Hematopoietic multipotent progenitor cell treated with erythropoietin and hydrocortisone succinate and interleukin-3 and kit ligand, for 8 days (in vitro differentiated cells): Measurements from ENCODE around the gene ATF4.
"Not testable (repeated sequence)": the region's sequence is repeated elsewhere in the genome, so short reads cannot be mapped to it uniquely, and the experiment has no call there.

Source experiments
- DNase-seq: peaks from one replicate; pipeline ENCODE4 v3.0.0-alpha.2; 2015

The ATF4 gene

GRCh38 chr22:39490135-39490798 lies 30.1 kb upstream of the ATF4 start:
- DNase-seq, result peak; percentile 93

GRCh38 chr22:39490966-39491680 lies 29.2 kb upstream of the ATF4 start:
- DNase-seq, result no peak

- no peak for DNase-seq
Observed at GRCh38 chr22:39491696-39492095, 28.7 kb upstream of the ATF4 start.

DNA sequence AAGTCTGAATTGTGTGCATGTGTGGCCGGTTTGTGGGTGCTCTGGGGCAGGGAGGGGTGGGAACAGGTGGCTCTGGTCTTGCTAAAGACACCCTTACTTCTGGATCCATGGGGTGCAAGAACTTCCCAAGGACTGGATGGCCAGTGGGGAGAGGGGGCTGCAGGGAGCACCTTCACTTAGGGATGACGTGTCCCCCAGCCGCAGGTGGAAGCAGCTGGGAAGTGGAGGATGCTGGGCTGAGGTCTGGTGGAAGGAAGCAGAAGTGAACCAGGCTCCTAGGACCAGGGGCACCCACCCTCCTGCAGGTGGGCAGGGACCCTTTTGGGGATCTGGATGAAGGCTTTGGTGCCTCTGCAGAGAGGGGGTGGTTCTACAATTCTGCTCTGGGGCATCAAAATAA lies 28.2 kb upstream of the ATF4 start:
- DNase-seq, result no peak

DNA sequence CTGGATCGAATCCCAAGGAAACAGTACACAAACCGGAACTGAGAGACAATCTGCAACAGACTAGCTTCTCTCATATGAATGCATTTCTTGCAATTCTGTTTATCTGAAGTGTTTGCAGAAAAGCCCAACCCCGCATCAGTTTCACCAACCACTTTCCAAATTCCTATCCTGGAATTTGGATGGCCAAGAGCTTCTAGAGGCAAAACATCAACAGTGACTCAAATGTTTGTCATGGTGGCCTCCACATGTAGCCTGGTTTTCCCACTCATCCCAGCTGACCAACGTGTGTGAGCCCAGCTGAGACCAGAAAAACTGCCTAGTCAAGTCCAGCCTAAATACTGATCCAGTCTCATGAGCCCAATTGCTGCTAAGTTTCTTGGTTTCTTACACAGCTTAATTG lies 26.6 kb upstream of the ATF4 start:
- DNase-seq, result no peak

DNA sequence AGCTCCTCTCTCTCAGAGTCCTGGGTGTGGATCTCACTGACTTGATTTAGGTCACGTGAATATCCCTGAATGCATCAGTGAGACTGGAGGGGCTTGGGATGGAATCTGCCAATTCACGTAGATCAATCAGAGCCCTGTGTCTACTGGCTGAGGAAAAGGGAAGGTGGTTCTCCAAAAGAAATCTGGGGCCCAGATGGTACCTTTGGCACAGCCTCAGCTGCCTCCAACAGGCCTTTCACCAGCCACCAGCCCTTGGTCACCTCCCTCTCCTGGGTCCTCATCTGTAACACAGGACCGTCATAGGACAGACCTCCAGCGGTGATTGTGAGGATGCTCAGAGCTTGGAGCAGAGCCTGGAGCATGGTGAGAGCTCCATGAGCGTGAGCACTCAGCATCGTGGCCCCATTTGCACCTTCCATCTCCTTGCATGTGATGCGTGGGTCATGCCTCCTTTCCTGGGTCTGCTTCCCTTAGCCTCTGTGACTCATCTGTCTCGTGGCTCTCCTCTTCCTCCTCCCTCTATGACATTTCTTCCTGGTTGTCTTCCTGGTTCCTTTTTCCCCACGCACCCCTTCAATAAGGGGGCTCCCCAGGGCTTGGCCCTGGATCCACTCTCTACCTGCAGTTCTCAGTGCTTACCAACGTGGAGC lies 25.8 kb upstream of the ATF4 start:
- no peak for DNase-seq

DNA sequence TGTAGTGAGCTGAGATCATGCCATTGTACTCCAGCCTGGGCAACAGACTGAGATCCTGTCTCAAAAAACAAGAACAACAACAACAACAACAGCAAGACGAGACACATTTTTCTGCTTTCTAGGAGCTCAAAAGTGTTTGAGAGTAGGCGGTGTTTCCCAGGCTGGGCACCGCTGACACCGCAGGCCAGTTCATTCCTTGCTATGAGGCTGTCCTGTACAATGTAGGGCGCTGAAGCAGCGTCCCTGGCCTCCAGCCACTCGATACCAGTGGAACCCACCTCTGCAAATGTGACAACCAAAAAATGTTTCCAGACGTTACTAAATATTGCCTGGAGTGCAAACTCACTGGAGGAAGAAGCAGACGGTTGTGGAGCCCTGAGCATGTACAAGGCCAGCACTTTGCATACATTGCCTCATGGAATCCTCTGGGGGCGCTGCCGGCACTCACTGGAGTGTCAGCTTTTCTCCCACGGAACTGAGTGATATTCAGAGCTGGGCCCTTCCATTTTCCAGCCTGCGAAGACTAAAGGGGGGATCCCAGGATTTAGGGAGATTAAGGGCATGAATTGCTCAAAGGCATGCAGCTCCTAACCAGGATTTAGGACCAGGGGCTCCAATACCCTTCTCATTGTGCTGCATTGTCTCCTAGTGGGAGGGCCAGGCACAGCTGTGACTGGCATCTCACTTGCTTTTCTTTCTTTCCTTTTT lies 24.1 kb upstream of the ATF4 start:
- peak; percentile 85 for DNase-seq

DNA sequence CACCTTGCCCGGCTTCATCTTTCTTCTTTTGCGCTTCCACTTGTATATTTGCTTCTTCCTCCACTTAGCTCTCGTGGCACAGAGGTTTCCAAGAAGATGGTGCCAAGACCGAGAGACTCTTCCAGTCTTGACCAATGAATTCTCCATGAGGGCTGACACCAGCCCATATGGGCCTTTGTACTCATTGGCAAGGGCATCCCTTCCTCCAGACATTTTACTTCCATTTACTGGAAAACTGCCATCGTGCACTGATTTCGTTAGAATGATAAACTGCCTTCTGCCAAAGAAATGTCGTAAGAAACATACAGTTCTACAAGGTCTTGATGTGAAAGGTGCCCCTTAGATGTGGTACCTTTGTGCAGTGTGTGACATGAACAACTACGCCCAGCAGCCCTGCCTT lies 22.9 kb upstream of the ATF4 start:
- no peak for DNase-seq

DNA sequence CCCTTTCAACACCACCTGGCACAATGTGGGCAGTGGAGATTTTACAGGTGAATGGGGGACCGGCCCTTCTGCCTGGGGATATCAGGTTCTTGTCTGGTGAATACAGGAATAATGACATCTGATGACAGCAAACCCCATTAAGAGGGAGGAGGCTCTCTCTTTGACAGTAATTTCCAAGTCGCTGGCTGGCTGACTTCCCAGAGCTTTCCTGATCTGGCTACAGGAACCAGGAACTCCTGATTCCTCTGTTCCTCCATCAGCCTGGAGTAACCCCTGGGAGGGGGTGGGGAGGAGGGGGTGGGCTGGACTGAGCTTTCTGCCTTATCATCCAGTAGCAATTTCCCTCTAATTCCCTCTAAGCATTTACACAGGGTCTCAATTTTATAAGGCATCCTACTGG lies 22.0 kb upstream of the ATF4 start:
- DNase-seq, result no peak

- no peak for DNase-seq
Observed at GRCh38 chr22:39498802-39499201, 21.6 kb upstream of the ATF4 start.

DNA sequence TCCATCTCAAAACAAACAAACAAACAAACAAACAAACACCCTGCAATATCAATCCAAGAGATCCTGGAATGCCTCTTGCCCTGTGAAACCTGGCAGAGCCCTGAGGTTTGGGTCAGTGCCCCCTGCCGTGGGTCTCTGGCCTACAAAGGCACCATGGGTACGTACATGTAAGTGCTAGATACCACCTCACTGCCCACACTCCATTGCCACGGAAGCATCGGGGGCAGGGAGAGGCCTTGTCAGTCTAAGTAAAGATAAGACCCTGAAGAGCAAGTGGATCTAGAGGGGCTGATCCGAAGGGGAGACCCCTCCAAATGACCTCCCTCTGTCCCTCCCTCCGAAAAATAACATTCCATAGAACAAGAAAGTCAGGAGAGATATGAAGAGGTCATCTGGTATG lies 20.3 kb upstream of the ATF4 start:
- DNase-seq, result no peak

- DNase-seq, result no peak
Observed at GRCh38 chr22:39501644-39502108, 18.7 kb upstream of the ATF4 start.

GRCh38 chr22:39502109-39502788 lies 18.1 kb upstream of the ATF4 start, which contains the start of gene MIEF1:
TSS of gene MIEF1 (plus strand) at chr22:39502290. CDS start at chr22:39511295, 9,005 bp downstream.
- DNase-seq, result peak; percentile 97

DNA sequence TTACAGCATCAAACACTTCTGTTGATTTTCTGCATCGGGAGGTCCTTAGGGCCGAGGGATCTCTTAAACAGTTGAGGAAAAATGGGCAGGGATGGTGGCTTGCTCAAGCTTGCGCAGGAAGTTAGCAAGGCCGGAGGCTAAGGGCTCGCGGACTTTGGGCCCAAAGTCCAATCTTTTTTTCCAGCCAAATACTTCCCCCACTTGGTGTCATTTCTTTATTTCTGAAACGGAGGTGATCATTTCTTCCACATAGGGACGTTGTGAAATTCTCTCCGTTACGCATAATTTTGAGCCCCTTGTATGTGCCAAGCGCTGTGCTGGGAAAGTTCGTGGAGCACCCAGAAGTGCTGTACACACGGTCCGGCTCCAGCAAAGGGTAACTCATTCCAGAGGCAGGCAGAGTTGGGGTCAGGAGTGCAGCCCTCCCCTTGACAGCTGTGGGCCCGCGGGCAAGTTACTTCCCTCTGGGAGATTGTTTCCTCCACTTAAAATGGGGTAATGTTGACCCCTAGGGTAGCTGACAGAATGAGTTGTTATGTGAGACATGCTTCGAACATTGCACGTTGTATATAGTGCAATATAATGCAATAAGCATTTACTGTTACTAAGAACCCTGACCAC lies 17.5 kb upstream of the ATF4 start:
- no peak for DNase-seq

GRCh38 chr22:39503630-39504029 lies 16.7 kb upstream of the ATF4 start:
- peak; percentile 38 for DNase-seq

DNA sequence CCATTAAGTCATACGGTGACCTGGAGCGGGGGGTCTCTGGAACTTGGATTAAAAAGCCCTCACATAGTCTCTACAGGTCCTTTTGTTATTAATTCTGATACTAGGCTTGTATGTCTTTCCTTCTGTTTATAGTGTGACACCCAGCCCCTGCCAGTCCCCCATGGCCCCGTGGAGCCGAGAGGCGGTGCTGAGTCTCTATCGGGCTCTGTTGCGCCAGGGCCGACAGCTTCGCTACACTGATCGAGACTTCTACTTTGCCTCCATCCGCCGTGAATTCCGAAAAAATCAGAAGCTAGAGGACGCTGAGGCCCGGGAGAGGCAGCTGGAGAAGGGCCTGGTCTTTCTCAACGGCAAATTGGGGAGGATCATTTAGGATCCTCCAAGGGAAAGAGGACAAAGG lies 16.3 kb upstream of the ATF4 start:
- no peak for DNase-seq

- DNase-seq, result not testable (repeated sequence)
Observed at GRCh38 chr22:39507021-39507420, 13.3 kb upstream of the ATF4 start.

DNA sequence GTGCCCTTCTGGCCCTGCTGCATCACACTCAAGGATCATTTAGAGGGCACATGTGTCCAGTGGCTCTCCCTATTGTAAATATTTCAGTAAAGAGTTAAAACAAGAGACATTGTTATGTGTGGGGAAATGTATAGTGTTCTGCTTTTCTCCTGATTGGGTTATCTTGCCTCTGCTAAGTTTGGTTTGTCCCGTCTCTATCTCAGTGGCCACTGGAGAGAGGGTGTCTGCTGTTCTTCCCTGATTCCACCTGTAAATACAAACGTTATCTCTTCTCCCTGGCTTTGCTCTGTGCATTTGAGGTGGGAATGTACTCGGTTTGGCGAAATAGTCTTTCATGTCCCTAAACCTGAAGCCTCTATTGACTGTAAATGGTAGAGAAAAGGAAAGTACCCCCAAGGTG lies 12.0 kb upstream of the ATF4 start:
- peak; percentile 76 for DNase-seq

DNA sequence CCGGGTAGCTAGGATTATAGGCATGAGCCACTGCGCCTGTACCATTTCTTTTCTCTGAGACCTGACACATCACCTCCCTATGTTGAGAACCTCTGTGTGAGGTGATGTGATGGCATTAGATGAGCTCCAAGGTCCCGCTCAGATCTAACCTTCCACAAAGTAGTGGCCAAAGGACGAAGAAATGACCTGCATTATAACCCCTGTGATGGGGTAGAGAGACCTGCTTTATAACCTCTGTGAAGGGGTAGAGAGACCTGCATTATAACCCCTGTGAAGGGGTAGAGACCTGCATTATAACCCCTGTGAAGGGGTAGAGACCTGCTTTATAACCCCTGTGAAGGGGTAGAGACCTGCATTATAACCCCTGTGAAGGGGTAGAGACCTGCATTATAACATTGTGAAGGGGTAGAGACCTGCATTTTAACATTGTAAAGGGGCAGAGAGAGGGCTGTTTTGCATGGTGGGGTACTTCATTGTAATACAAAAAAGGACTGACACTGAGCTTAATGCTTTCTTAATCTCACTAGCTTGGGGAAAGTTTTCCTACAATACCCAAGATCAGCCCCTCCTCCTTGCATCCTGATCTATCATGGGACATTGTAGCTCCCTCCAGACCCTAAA lies 9.7 kb upstream of the ATF4 start:
- no peak for DNase-seq

DNA sequence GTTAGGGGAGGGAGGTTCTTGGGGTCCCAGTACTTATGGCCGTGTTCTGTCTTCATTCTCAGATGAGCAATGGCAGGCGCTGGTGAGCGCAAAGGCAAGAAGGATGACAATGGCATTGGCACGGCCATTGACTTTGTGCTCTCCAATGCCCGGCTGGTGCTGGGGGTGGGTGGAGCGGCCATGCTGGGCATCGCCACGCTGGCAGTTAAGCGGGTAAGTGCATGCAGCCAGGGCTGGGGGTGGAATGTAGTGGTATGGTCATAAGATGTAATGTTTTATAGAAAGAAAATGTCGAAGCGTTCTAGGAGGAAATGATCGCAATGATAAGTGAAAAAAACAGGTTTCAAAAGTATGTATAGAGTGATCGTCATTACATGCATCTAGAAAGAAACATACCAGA lies 9.1 kb upstream of the ATF4 start:
- DNase-seq, result no peak

- DNase-seq, result no peak
Observed at GRCh38 chr22:39512026-39512425, 8.3 kb upstream of the ATF4 start.

DNA sequence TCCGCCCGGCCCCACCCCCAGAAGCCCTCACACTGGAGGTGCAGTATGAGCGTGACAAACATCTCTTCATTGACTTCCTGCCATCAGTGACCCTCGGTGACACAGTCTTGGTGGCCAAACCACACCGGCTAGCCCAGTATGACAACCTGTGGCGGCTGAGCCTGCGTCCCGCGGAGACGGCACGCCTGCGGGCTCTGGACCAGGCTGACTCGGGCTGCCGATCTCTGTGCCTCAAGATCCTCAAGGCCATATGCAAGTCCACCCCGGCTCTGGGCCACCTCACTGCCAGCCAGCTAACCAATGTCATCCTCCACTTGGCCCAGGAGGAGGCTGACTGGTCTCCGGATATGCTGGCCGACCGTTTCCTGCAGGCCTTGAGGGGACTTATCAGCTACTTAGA lies 6.6 kb upstream of the ATF4 start:
- no peak for DNase-seq
